Endothelial cell of umbilical vein (primary cell): Measurements from ENCODE around the gene CCNG1. TPM values are rescaled to one million over a fixed set of nuclear protein-coding genes. Genes with fewer than 3 reads are reported as not detected.

Experiments
- BruUV-seq: library from RNA; stranded (reverse); fragments of 400-500 nt; replicated peaks from 2 replicates; lab custom pipeline; 2021; lab: Mats Ljungman, UMichigan
- CTCF ChIA-PET: fragments of 300-600, 350-600 bp; sonication (Branson Sonifier 250); formaldehyde crosslinking; loops from one replicate; lab custom pipeline; 2021; ENCODE audit warnings: antibody characterized with exemption, inconsistent platforms; lab: Charles Lee
- POLR2A ChIA-PET: fragments of 300-600, 350-600 bp; sonication (Branson Sonifier 250); formaldehyde crosslinking; loops from one replicate; lab custom pipeline; 2021; ENCODE audit warnings: antibody characterized with exemption, inconsistent platforms; lab: Charles Lee
- DNase-seq: peaks from one replicate; pipeline ENCODE4 v3.0.0-alpha.2; 2011; ENCODE audit warnings: low read depth, low spot score
- FAIRE-seq: peaks from 2 replicates; lab custom pipeline; 2011; peaks lifted over from hg19 to GRCh38; lab: Jason Lieb, UNC
- H2AFZ ChIP-seq: 2 replicates; pipeline ENCODE4 v1.6.0; 2012; ENCODE audit warnings: low read depth, low read length, control low read depth, inconsistent platforms
- H3K27ac ChIP-seq: 2 replicates; pipeline ENCODE4 v1.5.1; 2011; ENCODE audit warnings: low read depth, mild to moderate bottlenecking, control low read depth, low read length, moderate library complexity; ENCODE audit not compliant: insufficient read depth
- H3K27me3 ChIP-seq, 2 experiments: 2 replicates each; pipeline versions ENCODE4 v1.6.0 to v1.6.1; 2011; ENCODE audit warnings: low read length in 2 of 2, mixed read lengths in 1 of 2; ENCODE audit not compliant: control insufficient read depth in 2 of 2, insufficient read depth in 2 of 2
- H3K36me3 ChIP-seq, 2 experiments: 2 replicates in 1 of 2; 3 replicates in 1 of 2; pipeline ENCODE4 v1.5.1; 2011; ENCODE audit warnings: low read length in 2 of 2, mild to moderate bottlenecking in 1 of 2, moderate library complexity in 1 of 2; ENCODE audit not compliant: control insufficient read depth in 2 of 2, insufficient read depth in 2 of 2; ENCODE audit errors: extremely low read depth in 1 of 2
- H3K4me1 ChIP-seq: 3 replicates; pipeline ENCODE4 v1.5.1; 2011; ENCODE audit warnings: mild to moderate bottlenecking, low read length; ENCODE audit not compliant: control insufficient read depth, insufficient read depth; ENCODE audit errors: extremely low read depth
- H3K4me2 ChIP-seq: 2 replicates; pipeline ENCODE4 v1.6.1; 2011; ENCODE audit warnings: low read length, control low read depth, mixed read lengths; ENCODE audit not compliant: insufficient read depth
- H3K4me3 ChIP-seq, 3 experiments: fragments of 200-600 bp in 1 of 3; sonication (generic), shearing (Covaris generic) in 1 of 3; replicated peaks in 1 of 3; 2 replicates each; pipeline ENCODE4 v1.5.1; 2011 to 2016; ENCODE audit warnings: control low read depth in 3 of 3, low read length in 3 of 3, mild to moderate bottlenecking in 2 of 3, inconsistent platforms in 1 of 3, low read depth in 1 of 3, moderate library complexity in 1 of 3; ENCODE audit not compliant: insufficient read depth in 1 of 3
- H3K79me2 ChIP-seq: 2 replicates; pipeline ENCODE4 v1.6.0; 2012; ENCODE audit warnings: low read length, inconsistent platforms; ENCODE audit not compliant: control insufficient read depth, insufficient read depth
- H3K9ac ChIP-seq: replicated peaks from 2 replicates; pipeline ENCODE3; 2011; ENCODE audit warnings: low read length, control low read depth; ENCODE audit not compliant: insufficient read depth; ENCODE audit errors: extremely low read depth
- H3K9me1 ChIP-seq: replicated peaks from 3 replicates; pipeline ENCODE4 v1.6.0; 2011; ENCODE audit warnings: mild to moderate bottlenecking, low read length; ENCODE audit not compliant: control insufficient read depth, insufficient read depth; ENCODE audit errors: extremely low read depth
- H3K9me3 ChIP-seq: replicated peaks from 2 replicates; pipeline ENCODE4 v1.5.1; 2012; ENCODE audit warnings: low read length, inconsistent platforms; ENCODE audit not compliant: control insufficient read depth, insufficient read depth
- H4K20me1 ChIP-seq: replicated peaks from 2 replicates; pipeline ENCODE3; 2011; ENCODE audit warnings: mild to moderate bottlenecking, low read length; ENCODE audit not compliant: control insufficient read depth, insufficient read depth; ENCODE audit errors: extremely low read depth
- CTCF ChIP-seq, 2 donors: IDR thresholded peaks; 1 replicate in 1 of 2; 2 replicates in 1 of 2; pipeline ENCODE4 v1.5.1; 2011; ENCODE audit warnings: low read length in 2 of 2, mild to moderate bottlenecking in 2 of 2, moderate library complexity in 2 of 2, control low read depth in 1 of 2, inconsistent platforms in 1 of 2, low read depth in 1 of 2; ENCODE audit not compliant: insufficient read depth in 1 of 2; ENCODE audit errors: extremely low read depth in 1 of 2
- EZH2 ChIP-seq: IDR thresholded peaks from 2 replicates; pipeline ENCODE4 v1.6.1; 2012; ENCODE audit warnings: borderline replicate concordance, low read depth, mild to moderate bottlenecking, moderate library complexity, low read length, inconsistent platforms; ENCODE audit not compliant: severe bottlenecking
- FOS ChIP-seq: IDR thresholded peaks from 2 replicates; pipeline ENCODE4 v1.6.1; 2011; ENCODE audit warnings: mild to moderate bottlenecking, low read length, moderate library complexity, borderline replicate concordance; ENCODE audit not compliant: insufficient read depth
- GATA2 ChIP-seq: IDR thresholded peaks from 2 replicates; pipeline ENCODE4 v1.7.0; 2011; ENCODE audit warnings: low read depth, mild to moderate bottlenecking, moderate library complexity, mixed read lengths, low read length; ENCODE audit not compliant: insufficient read length, insufficient read depth
- JUN ChIP-seq: IDR thresholded peaks from 2 replicates; pipeline ENCODE4 v1.6.1; 2011; ENCODE audit warnings: borderline replicate concordance, low read depth; ENCODE audit not compliant: insufficient read length, insufficient read depth
- MYC ChIP-seq: IDR thresholded peaks from one replicate; pipeline ENCODE4 v1.6.1; 2011; ENCODE audit warnings: mild to moderate bottlenecking, low read depth, low read length
- POLR2A ChIP-seq: IDR thresholded peaks from 2 replicates; pipeline ENCODE4 v1.6.1; 2012; ENCODE audit warnings: low read depth, mild to moderate bottlenecking, control low read depth, low read length
- POLR2AphosphoS5 ChIP-seq: IDR thresholded peaks from 2 replicates; pipeline ENCODE4 v1.6.1; 2012; ENCODE audit warnings: low read depth, mild to moderate bottlenecking, control low read depth, low read length, moderate library complexity; ENCODE audit not compliant: insufficient read depth
- dilution Hi-C: fragments of 300-500 bp; cut with MboI; formaldehyde crosslinking; loops from one replicate; pipeline ENCODE4 v1.15.0; 2019; ENCODE audit warnings: low sequenced_read_pairs; ENCODE audit not compliant: extremely low pct_ligation_motif_present
- intact Hi-C: fragments of 100-400 bp; cut with micrococcal nuclease; formaldehyde crosslinking; loops from one replicate; pipeline ENCODE4 v1.10.0; 2022
- polyA plus RNA-seq, 4 experiments: library from polyadenylated mRNA; depleted of rRNA in 3 of 4; stranded (reverse) in 3 of 4; unstranded in 1 of 4; fragments of >200 nt; gene quantifications; 2 replicates each; pipeline versions ENCODE4 v1.2.1 to v1.2.3, GENCODE V29; 2011 to 2012; ENCODE audit warnings: missing spikeins in 1 of 4
- total RNA-seq: library from RNA; stranded (reverse); gene quantifications from 2 replicates; pipeline ENCODE4 v1.2.3, GENCODE V29; 2021
- TF ChIP-seq, protein P1 (sequence below): IDR thresholded peaks from 2 replicates; pipeline ENCODE4 v1.6.1; 2011; ENCODE audit not compliant: insufficient read depth, insufficient read length

The CCNG1 gene
- total and polyA plus RNA-seq, 2 donors (not counting 3 experiments of a cell fraction or from before 2014, with no cell fraction given) = 47.2 to 186 TPM

GRCh38 chr5:163460562-163461171 lies 23.3 kb downstream of the CCNG1 start, which contains the start of gene HMMR:
Gene HMMR, plus strand, starts transcription at chr5:163460632. Its CDS starts 61 bp downstream, at chr5:163460693.
- FAIRE-seq = no peak
- TSS peak; percentile 94 for BruUV-seq
- intact Hi-C loops = loop anchor here (1.0 to 5.0 kb wide), 6 partner anchors 23 to 407 kb away; partner anchors contain the start of genes CCNG1 and MAT2B
- dilution Hi-C loops = no loop called here
- no peak for DNase-seq
- Histone ChIP-seq H3K4me1 (peaks cover 21% of the 10 kb centered on the region), H4K20me1 (no peaks in the 10 kb centered on the region), H3K27ac (peak within 1 kb of the TSS; percentile 99), H3K4me3 (peak within 1 kb of the TSS; percentile 85 to 96 (median 92)), H3K9ac (peak within 1 kb of the TSS; percentile 96), H3K4me2 (peak within 1 kb of the TSS; percentile 99), H3K36me3 (no peaks in the 10 kb centered on the region), H3K9me3 (no peaks in the 10 kb centered on the region), H2AFZ (peak within 1 kb of the TSS; percentile 92), H3K27me3 (no peaks in the 10 kb centered on the region), H3K79me2 (peaks cover 38% of the 10 kb centered on the region), H3K9me1 (no peaks in the 10 kb centered on the region)
- POLR2A ChIA-PET = interaction anchor here (0.7 to 3.9 kb wide), 6 partner anchors 22 to 298 kb away, joined by 3 to 34 read pairs (median 7); partner anchors contain the start of genes CCNG1 and MAT2B
- TF ChIP-seq POLR2AphosphoS5 (peak; percentile 2), CTCF (IDR thresholded peaks at IDR 0.05; ENCODE audit: extremely low read depth in 1 of 2, insufficient read depth in 1 of 2, low read depth in 1 of 2, low read length in 2 of 2) (no peak)
- CTCF ChIA-PET = interaction anchor here (0.7 to 4.0 kb wide), 10 partner anchors 10 to 52 kb away, joined by 3 to 15 read pairs (median 6); partner anchors contain the start of genes CCNG1 and MAT2B

GRCh38 chr5:163463063-163463435 lies 25.7 kb downstream of the CCNG1 start:
- H3K4me3 ChIP-seq = no peak overlapping the region
- TF ChIP-seq GATA2 = no peak
- no peak for TF ChIP-seq MYC
- TF ChIP-seq, protein P1, sequence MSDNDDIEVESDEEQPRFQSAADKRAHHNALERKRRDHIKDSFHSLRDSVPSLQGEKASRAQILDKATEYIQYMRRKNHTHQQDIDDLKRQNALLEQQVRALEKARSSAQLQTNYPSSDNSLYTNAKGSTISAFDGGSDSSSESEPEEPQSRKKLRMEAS = no peak
- no peak for TF ChIP-seq CTCF (IDR thresholded peaks at IDR 0.05; ENCODE audit: extremely low read depth in 1 of 2, insufficient read depth in 1 of 2, low read depth in 1 of 2, low read length in 2 of 2)
- no peak for TF ChIP-seq JUN
- no peak for TF ChIP-seq EZH2
- no peak for TF ChIP-seq FOS
- no peak for TF ChIP-seq POLR2A
- no peak for TF ChIP-seq POLR2AphosphoS5
- H3K9me3 ChIP-seq = no peaks in the 10 kb centered on the region
- H4K20me1 ChIP-seq = no peaks in the 10 kb centered on the region
- no peaks in the 10 kb centered on the region for H3K36me3 ChIP-seq
- H3K9me1 ChIP-seq = no peaks in the 10 kb centered on the region
- no peak for FAIRE-seq
- BruUV-seq = no TSS peak
- ChIA-PET POLR2A (no interaction called here), CTCF (interaction anchor here (3.8 to 4.0 kb wide), 2 partner anchors 42 to 54 kb away, joined by 11 to 15 read pairs; partner anchors contain the start of gene MAT2B)
- H3K27me3 ChIP-seq = no peaks in the 10 kb centered on the region
- H3K4me1 ChIP-seq = peaks cover 21% of the 10 kb centered on the region
- dilution Hi-C loops = no loop called here
- intact Hi-C loops = loop anchor here (5.0 kb wide), 1 partner anchor 244 kb away; no protein-coding TSS in a partner anchor
- peak overlapping the region; percentile 54 for H3K4me2 ChIP-seq
- peak overlapping the region; percentile 61 for H3K27ac ChIP-seq
- no peak for DNase-seq
- peak overlapping the region; percentile 19 for H2AFZ ChIP-seq
- peaks cover 33% of the 10 kb centered on the region for H3K79me2 ChIP-seq
- H3K9ac ChIP-seq = peak overlapping the region; percentile 10
